GM12891 (cell line): ENCODE data around the gene PRKCB.

Experiments used
- DNase-seq: peaks from one replicate; pipeline ENCODE4 v3.0.0; 2011; ENCODE audit warnings: low spot score; ENCODE audit not compliant: insufficient read length
- FAIRE-seq: peaks from 2 replicates; lab custom pipeline; 2011; peaks lifted over from hg19 to GRCh38; lab: Jason Lieb, UNC
- PAX5 ChIP-seq: IDR thresholded peaks from 2 replicates; pipeline ENCODE4 v1.6.1; 2011; ENCODE audit warnings: low read length, moderate library complexity, mild to moderate bottlenecking; ENCODE audit not compliant: insufficient read depth, severe bottlenecking
- POLR2A ChIP-seq: IDR thresholded peaks from 2 replicates; pipeline ENCODE4 v1.6.1; 2011; ENCODE audit warnings: low read depth, low read length, control low read depth
- POLR2AphosphoS5 ChIP-seq: IDR thresholded peaks from 2 replicates; pipeline ENCODE4 v1.6.1; 2011; ENCODE audit warnings: low read depth, low read length, control low read depth
- POU2F2 ChIP-seq: IDR thresholded peaks from 2 replicates; pipeline ENCODE4 v1.6.1; 2011; ENCODE audit warnings: low read depth, mild to moderate bottlenecking, control low read depth, low read length, moderate library complexity
- SPI1 ChIP-seq: IDR thresholded peaks from 2 replicates; pipeline ENCODE4 v1.6.1; 2011; ENCODE audit warnings: low read depth, low read length, control low read depth
- TAF1 ChIP-seq: IDR thresholded peaks from 2 replicates; pipeline ENCODE4 v1.6.1; 2011; ENCODE audit warnings: low read depth, low read length, control low read depth

The PRKCB gene

GRCh38 chr16:23821875-23822688 is 13.7 kb upstream of the PRKCB start:
- no peak for TF ChIP-seq POLR2A
- TF ChIP-seq SPI1: no peak
- no peak for TF ChIP-seq TAF1
- TF ChIP-seq POU2F2: no peak
- no peak for TF ChIP-seq PAX5
- TF ChIP-seq POLR2AphosphoS5: no peak
- FAIRE-seq: no peak
- no peak for DNase-seq

GRCh38 chr16:23823475-23824384 is 12.1 kb upstream of the PRKCB start:
- no peak for TF ChIP-seq SPI1
- TF ChIP-seq TAF1: no peak
- no peak for TF ChIP-seq POU2F2
- no peak for TF ChIP-seq POLR2A
- no peak for TF ChIP-seq PAX5
- no peak for TF ChIP-seq POLR2AphosphoS5
- no peak for DNase-seq
- no peak for FAIRE-seq

- no peak for FAIRE-seq
- DNase-seq: no peak
- TF ChIP-seq POU2F2 (no peak), POLR2AphosphoS5 (no peak), TAF1 (no peak), POLR2A (no peak)
Observed at GRCh38 chr16:23824909-23825308, 10.9 kb upstream of the PRKCB start.

- FAIRE-seq: peak; percentile 87
- peak; percentile 34 for DNase-seq
- no peak for TF ChIP-seq POU2F2
- no peak for TF ChIP-seq POLR2AphosphoS5
- TF ChIP-seq PAX5: no peak
- no peak for TF ChIP-seq TAF1
- no peak for TF ChIP-seq POLR2A
- peak; percentile 33; the same call in 1 of the 2 replicates for TF ChIP-seq SPI1
Observed at GRCh38 chr16:23826528-23827045, 9.2 kb upstream of the PRKCB start.

GRCh38 chr16:23827057-23827456 is 8.7 kb upstream of the PRKCB start:
- FAIRE-seq (no peak), DNase-seq (no peak)
- TF ChIP-seq SPI1 (peak; percentile 45; the same call in 1 of the 2 replicates), TAF1 (no peak), POLR2A (no peak), POU2F2 (no peak)

GRCh38 chr16:23829454-23829853 is 6.3 kb upstream of the PRKCB start:
- DNase-seq (no peak), FAIRE-seq (no peak)
- TF ChIP-seq PAX5: no peak
- no peak for TF ChIP-seq POLR2AphosphoS5
- no peak for TF ChIP-seq TAF1
- no peak for TF ChIP-seq POU2F2
- no peak for TF ChIP-seq POLR2A
- no peak for TF ChIP-seq SPI1

- FAIRE-seq: no peak
Observed at GRCh38 chr16:23830276-23830675, 5.5 kb upstream of the PRKCB start.

GRCh38 chr16:23832882-23833281 is 2.9 kb upstream of the PRKCB start:
- FAIRE-seq (no peak), DNase-seq (no peak)
- no peak for TF ChIP-seq POU2F2
- no peak for TF ChIP-seq POLR2AphosphoS5
- TF ChIP-seq SPI1: no peak
- no peak for TF ChIP-seq POLR2A
- TF ChIP-seq PAX5: no peak
- TF ChIP-seq TAF1: no peak

More at GRCh38 chr16:23830276-23830675, 5.5 kb upstream of the PRKCB start:
- DNase-seq: no peak
- TF ChIP-seq POLR2A: no peak
- no peak for TF ChIP-seq PAX5
- TF ChIP-seq POLR2AphosphoS5: no peak
- TF ChIP-seq POU2F2: no peak
- no peak for TF ChIP-seq SPI1
- TF ChIP-seq TAF1: no peak

GRCh38 chr16:23833504-23833903 is 2.3 kb upstream of the PRKCB start:
- DNase-seq (no peak), FAIRE-seq (no peak)
- TF ChIP-seq POLR2AphosphoS5 (no peak), PAX5 (no peak), POLR2A (no peak), POU2F2 (no peak), SPI1 (no peak), TAF1 (no peak)
